Activated B cell treated with CpG ODN at 0.5 μM for 24 hours (primary cell): ENCODE data around the gene PCDHGC5. TPM values are rescaled to one million over a fixed set of nuclear protein-coding genes. Genes with fewer than 3 reads are reported as not detected.
A peak's percentile ranks its signal among the peaks of the same experiment; 100 is the strongest.

Experiments used
- ATAC-seq: fragments of 200-7000 bp; cut with Tn5 transposase; one replicate; pipeline ENCODE4 v1.10.0; 2021; ENCODE audit warnings: low read depth, mild to moderate bottlenecking, moderate library complexity
- CTCF ChIA-PET: fragments of 350-600 bp; sonication (Branson Sonifier 250); formaldehyde crosslinking; loops from one replicate; lab custom pipeline; 2021; ENCODE audit warnings: antibody characterized with exemption; lab: Charles Lee
- POLR2A ChIA-PET: fragments of 350-600 bp; sonication (Branson Sonifier 250); formaldehyde crosslinking; loops from one replicate; lab custom pipeline; 2021; ENCODE audit warnings: antibody characterized with exemption; lab: Charles Lee
- DNase-seq: peaks from one replicate; pipeline ENCODE4 v3.0.0; 2022
- H3K27ac Mint-ChIP-seq: one replicate; pipeline ENCODE4 v1.8.0; 2020; ENCODE audit warnings: mixed read lengths
- H3K27me3 Mint-ChIP-seq: one replicate; pipeline ENCODE4 v1.8.0; 2021; ENCODE audit warnings: mixed read lengths
- H3K36me3 Mint-ChIP-seq: one replicate; pipeline ENCODE4 v1.8.0; 2021; ENCODE audit warnings: low read depth, mixed read lengths
- H3K4me1 Mint-ChIP-seq: one replicate; pipeline ENCODE4 v1.8.0; 2021; ENCODE audit warnings: mixed read lengths
- H3K4me3 Mint-ChIP-seq: one replicate; pipeline ENCODE4 v1.8.0; 2020; ENCODE audit warnings: mild to moderate bottlenecking, mixed read lengths
- H3K9me3 Mint-ChIP-seq: one replicate; pipeline ENCODE4 v1.8.0; 2020; ENCODE audit warnings: mixed read lengths
- intact Hi-C: fragments of 100-400 bp; cut with micrococcal nuclease; formaldehyde crosslinking; loops from one replicate; pipeline ENCODE4 v1.15.1; 2024
- total RNA-seq: library from RNA; stranded (reverse); gene quantifications from 2 replicates; pipeline ENCODE4 v1.2.3, GENCODE V29; 2022
- TF ChIP-seq, protein P1 (sequence below): fragments of 200-600 bp; IDR thresholded peaks from one replicate; pipeline ENCODE4 v1.8.0; 2022; ENCODE audit warnings: antibody characterized with exemption, mild to moderate bottlenecking

PCDHGC5 gene
- total RNA-seq, 1 donor from 2014 or later = 0.38 TPM

DNA sequence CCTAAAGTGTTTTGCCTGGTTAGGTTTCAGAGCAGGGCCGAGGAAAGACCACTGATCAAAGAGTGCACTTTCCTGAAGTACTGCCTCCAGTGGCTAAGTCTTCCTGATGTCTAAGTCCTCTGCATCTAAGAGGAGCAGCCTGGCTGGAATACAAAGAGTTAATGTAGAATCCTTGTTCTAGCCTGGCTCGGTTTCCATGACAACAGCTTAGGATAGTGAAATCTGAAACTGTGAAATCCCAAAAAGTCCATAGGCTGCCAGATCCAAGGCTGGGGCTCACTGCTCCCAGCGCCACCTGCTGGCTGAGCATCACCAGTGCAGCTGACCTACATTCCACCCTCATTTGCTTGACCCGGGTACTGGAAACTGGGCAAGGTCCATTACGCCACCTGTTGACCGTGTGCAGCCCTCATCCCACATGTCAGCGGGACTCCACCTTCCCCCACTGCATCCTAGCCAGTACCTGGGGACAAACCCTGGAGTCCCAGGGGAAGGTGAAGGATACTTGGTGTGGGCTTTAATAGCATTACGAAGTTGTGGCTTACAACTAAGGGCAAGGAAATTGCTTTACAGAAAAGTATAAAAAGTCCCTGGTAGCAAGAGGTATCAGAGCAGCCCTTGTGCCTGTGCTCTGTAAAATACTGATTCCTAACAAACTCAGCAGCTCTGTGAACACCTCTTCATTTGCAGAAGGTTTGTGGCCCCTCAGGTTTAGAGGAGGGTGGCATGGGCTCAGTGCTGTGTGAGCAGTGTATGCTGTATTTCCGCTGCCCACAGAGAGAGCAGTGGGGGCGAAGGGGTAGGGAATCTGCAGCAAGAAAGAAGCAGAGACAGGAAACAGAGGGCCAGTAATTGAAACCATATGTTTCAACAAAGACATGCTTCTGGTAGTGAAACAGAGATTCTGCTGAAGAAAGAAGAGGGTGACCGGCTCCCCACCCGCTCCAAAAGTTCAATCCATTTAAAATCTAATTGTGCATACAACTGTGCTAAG lies 36.0 kb downstream of the PCDHGC5 start:
- intact Hi-C loops = loop anchor here (1.0 kb wide), 5 partner anchors 11 to 113 kb away; partner anchors contain the start of genes PCDHGA10, PCDHGA12, PCDHGB7 and PCDHGC3
- no peaks in the 10 kb centered on the region for H3K9me3 Mint-ChIP-seq
- ChIA-PET CTCF (interaction anchor here (0.8 to 6.5 kb wide), 19 partner anchors 11 to 211 kb away, joined by 3 to 59 read pairs (median 5); partner anchors contain the start of genes PCDHGA10, PCDHGA11, PCDHGA12 and PCDHGB2), POLR2A (interaction anchor here (1.0 to 1.5 kb wide), 2 partner anchors 17 to 49 kb away, joined by 3 to 4 read pairs; partner anchors contain the start of gene PCDHGC3)
- H3K27ac Mint-ChIP-seq = no peak overlapping the region
- DNase-seq = peak; percentile 50
- no peaks in the 10 kb centered on the region for H3K27me3 Mint-ChIP-seq
- H3K4me3 Mint-ChIP-seq = no peak overlapping the region
- peak; percentile 88 for ATAC-seq
- peaks cover 36% of the 10 kb centered on the region for H3K36me3 Mint-ChIP-seq
- TF ChIP-seq, protein P1, sequence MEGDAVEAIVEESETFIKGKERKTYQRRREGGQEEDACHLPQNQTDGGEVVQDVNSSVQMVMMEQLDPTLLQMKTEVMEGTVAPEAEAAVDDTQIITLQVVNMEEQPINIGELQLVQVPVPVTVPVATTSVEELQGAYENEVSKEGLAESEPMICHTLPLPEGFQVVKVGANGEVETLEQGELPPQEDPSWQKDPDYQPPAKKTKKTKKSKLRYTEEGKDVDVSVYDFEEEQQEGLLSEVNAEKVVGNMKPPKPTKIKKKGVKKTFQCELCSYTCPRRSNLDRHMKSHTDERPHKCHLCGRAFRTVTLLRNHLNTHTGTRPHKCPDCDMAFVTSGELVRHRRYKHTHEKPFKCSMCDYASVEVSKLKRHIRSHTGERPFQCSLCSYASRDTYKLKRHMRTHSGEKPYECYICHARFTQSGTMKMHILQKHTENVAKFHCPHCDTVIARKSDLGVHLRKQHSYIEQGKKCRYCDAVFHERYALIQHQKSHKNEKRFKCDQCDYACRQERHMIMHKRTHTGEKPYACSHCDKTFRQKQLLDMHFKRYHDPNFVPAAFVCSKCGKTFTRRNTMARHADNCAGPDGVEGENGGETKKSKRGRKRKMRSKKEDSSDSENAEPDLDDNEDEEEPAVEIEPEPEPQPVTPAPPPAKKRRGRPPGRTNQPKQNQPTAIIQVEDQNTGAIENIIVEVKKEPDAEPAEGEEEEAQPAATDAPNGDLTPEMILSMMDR = peak; percentile 98
- H3K4me1 Mint-ChIP-seq = peaks cover 26% of the 10 kb centered on the region

DNA sequence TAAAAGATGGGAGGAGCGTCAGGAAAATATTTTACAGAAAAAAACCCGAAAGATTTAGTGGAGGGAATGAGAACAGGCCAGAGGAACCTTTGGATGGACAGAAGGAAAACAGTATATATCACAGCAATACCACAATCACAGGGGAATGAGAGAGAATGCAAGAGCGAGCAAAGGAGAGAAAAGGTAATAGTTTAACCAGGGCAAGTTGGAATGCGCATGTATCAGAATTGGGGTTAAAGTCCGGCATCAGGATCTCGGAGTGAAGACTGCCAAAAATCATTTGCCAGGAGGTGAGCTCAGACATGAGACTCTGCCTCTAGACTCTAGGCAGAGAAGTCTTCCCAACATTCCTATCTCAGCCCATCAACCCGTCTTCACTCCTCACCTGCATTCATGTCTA lies 36.8 kb downstream of the PCDHGC5 start:
- ChIA-PET POLR2A (no interaction called here), CTCF (interaction anchor here (1.2 to 6.5 kb wide), 8 partner anchors 12 to 128 kb away, joined by 5 to 59 read pairs (median 24); partner anchors contain the start of genes PCDHGA10, PCDHGA11, PCDHGA12 and PCDHGB5)
- no peak overlapping the region for H3K4me3 Mint-ChIP-seq
- peaks cover 26% of the 10 kb centered on the region for H3K4me1 Mint-ChIP-seq
- ATAC-seq = no peak
- TF ChIP-seq, protein P1 = no peak
- peaks cover 28% of the 10 kb centered on the region for H3K36me3 Mint-ChIP-seq
- no peaks in the 10 kb centered on the region for H3K9me3 Mint-ChIP-seq
- no peak overlapping the region for H3K27ac Mint-ChIP-seq
- DNase-seq = no peak
- no peaks in the 10 kb centered on the region for H3K27me3 Mint-ChIP-seq
- intact Hi-C loops = no loop called here

DNA sequence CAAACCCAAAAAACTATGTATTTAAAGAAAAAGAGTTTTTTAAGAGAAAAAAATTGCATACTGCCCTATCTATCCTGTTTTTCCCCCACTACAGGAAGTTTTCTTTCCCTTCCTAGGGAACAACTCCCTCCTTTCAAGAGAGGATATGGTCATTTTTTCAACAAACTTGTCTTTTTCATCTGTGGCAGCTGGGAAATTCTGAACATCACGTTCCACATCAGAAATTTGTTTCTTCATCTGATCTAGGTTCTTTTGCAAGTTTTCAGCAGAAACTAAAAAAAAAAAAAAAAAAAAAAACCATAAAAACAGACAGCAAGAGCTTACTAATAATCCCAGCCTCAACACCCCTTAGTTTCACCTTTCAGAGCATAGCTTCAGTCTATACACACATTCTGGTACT lies 38.5 kb downstream of the PCDHGC5 start:
- ATAC-seq = no peak
- CTCF ChIA-PET = interaction anchor here (1.5 to 6.5 kb wide), 3 partner anchors 52 to 114 kb away, joined by 5 to 58 read pairs (median 7); partner anchors contain the start of genes PCDHGA10 and PCDHGA12
- DNase-seq = no peak
- peaks cover 17% of the 10 kb centered on the region for H3K4me1 Mint-ChIP-seq
- intact Hi-C loops = no loop called here
- H3K36me3 Mint-ChIP-seq = peaks cover 12% of the 10 kb centered on the region
- POLR2A ChIA-PET = interaction anchor here (0.9 kb wide), 1 partner anchor 207 kb away, joined by 3 read pairs; the partner anchor contains the start of gene TAF7
- no peaks in the 10 kb centered on the region for H3K27me3 Mint-ChIP-seq
- H3K27ac Mint-ChIP-seq = no peak overlapping the region
- no peak overlapping the region for H3K4me3 Mint-ChIP-seq
- TF ChIP-seq, protein P1 = no peak
- no peaks in the 10 kb centered on the region for H3K9me3 Mint-ChIP-seq

DNA sequence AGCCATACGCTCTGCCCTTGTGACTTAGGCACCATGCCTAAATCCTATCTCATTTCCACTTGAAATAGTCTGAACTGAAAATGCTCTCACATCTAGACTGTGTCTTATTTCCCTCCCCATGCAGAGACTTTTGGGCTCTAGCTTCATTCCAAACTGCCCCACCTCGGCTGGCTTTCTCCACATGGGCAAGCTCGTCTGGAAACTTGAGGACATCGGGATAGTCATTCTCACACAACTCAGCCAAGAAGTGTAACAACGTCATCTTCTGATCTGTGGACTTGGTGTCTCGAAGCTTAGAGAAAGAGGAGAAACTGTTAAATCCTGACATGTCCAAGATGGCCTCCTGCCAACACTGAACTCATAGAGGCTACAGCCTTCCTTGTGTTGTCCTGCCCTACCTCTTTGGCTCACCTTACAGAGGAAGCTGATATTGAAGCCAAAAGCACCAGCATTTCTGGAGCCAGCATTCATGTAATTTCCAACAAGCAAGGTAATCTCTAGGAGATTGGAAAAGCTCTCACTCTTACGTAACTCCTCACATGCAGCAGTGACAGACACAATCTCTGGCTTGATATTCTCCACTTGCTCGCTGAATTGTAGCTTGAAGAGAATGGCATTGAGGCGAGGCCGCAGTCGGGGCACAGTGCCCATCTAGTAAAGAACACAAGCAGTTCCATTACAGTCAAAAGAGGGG lies 39.6 kb downstream of the PCDHGC5 start:
- Mint-ChIP-seq H3K4me1 (peaks cover 10% of the 10 kb centered on the region), H3K27ac (no peak overlapping the region), H3K4me3 (no peak overlapping the region), H3K9me3 (no peaks in the 10 kb centered on the region), H3K27me3 (no peaks in the 10 kb centered on the region), H3K36me3 (peaks cover 4% of the 10 kb centered on the region)
- POLR2A ChIA-PET = no interaction called here
- no peak for ATAC-seq
- intact Hi-C loops = no loop called here
- DNase-seq = no peak
- TF ChIP-seq, protein P1 = no peak
- CTCF ChIA-PET = interaction anchor here (1.0 to 1.5 kb wide), 3 partner anchors 36 to 98 kb away, joined by 5 to 8 read pairs (median 5); partner anchors contain the start of gene PCDHGA12
